Measurements from ENCODE around the gene MITF. TPM values are rescaled to one million over a fixed set of nuclear protein-coding genes. Genes with fewer than 3 reads are reported as not detected.

Gene MITF
- total and polyA plus RNA-seq, 7 experiments from 2014 or later: 0.54 to 3.9 (median 1.2) TPM; not detected in 3

DNA sequence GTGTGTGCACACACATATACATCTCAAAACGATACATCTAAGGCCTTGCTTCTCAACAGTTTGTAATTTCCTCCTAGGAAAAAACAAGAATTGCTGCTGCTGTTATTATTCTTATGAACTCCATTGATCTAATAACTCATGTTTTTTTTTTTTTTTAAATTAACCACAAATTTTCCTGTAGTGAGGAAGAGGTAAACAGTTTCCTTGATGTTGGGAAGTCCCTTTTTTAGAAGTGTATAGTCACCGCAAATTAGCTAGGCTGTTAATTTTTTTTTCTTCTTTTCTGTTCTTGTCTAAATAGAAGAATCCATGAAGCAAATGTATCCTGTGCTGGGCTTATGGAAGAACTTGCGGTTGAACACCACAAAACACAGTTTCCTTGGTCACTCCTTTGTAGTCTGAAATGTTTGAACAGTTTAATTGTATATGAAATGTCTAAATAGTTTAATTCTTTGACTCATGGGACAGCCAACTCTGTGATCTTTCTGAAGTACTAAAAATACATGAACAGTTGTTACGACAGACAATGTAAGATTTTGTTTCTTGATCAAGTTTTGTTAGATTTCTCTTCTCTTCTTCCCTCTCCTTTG is 64.5 kb downstream of the MITF start:
- Histone ChIP-seq H3K27me3 (ENCODE audit: control insufficient read depth in 2 of 2, insufficient read depth in 2 of 2, low read length in 2 of 2) (no peaks in the 10 kb centered on the region), H3K27ac (ENCODE audit: low read depth, low read length) (no peak overlapping the region), H3K4me3 (ENCODE audit: low read length) (no peak overlapping the region), H3K9me3 (ENCODE audit: control insufficient read depth in 2 of 3, low read length in 3 of 3) (no peaks in the 10 kb centered on the region), H3K36me3 (ENCODE audit: control insufficient read depth in 2 of 3, insufficient read depth in 3 of 3, low read length in 3 of 3) (no peaks in the 10 kb centered on the region), H3K4me1 (ENCODE audit: control insufficient read depth in 2 of 2, insufficient read depth in 2 of 2, low read length in 2 of 2) (no peaks in the 10 kb centered on the region)
- POLR2A ChIA-PET: no interaction called here
- Mint-ChIP-seq H3K27ac (no peak overlapping the region), H3K36me3 (no peaks in the 10 kb centered on the region), H3K4me3 (no peak overlapping the region), H3K4me1 (no peaks in the 10 kb centered on the region), H3K27me3 (peaks cover 0 to 20% (median 0%) of the 10 kb centered on the region in 5 donors), H3K9me3 (peaks cover 0 to 8% (median 0%) of the 10 kb centered on the region in 11 donors)
- CTCF ChIA-PET: no interaction called here
- DNase-seq: no peak
- intact Hi-C loops (cut with micrococcal nuclease): no loop called here
- ATAC-seq: no peak

DNA sequence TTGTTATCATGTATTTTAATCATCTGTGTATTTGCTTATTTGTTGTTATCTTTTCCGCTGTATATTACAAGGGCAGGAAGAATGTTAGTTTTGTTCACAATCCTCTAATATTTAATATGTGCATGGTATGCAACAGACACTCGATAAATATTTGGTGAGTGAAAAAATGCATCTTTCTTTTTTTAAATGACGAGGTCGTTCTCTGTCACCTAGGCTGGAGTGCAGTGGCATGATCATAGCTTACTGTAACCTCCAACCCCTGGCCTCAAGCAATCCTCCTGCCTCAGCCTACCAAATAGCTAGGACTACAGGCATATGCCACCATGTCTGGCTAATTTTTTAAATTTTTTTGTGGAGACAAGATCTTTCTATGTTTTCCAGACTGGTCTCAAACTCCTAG is 66.2 kb downstream of the MITF start:
- CTCF ChIA-PET: no interaction called here
- ATAC-seq: no peak
- Histone ChIP-seq H3K36me3 (ENCODE audit: control insufficient read depth in 2 of 3, insufficient read depth in 3 of 3, low read length in 3 of 3) (no peaks in the 10 kb centered on the region), H3K4me1 (ENCODE audit: control insufficient read depth in 2 of 2, insufficient read depth in 2 of 2, low read length in 2 of 2) (no peaks in the 10 kb centered on the region), H3K9me3 (ENCODE audit: control insufficient read depth in 2 of 3, low read length in 3 of 3) (no peaks in the 10 kb centered on the region), H3K27me3 (ENCODE audit: control insufficient read depth in 2 of 2, insufficient read depth in 2 of 2, low read length in 2 of 2) (no peaks in the 10 kb centered on the region), H3K27ac (ENCODE audit: low read depth, low read length) (no peak overlapping the region), H3K4me3 (ENCODE audit: low read length) (no peak overlapping the region)
- no peaks in the 10 kb centered on the region for H3K4me1 Mint-ChIP-seq
- no peak overlapping the region for H3K4me3 Mint-ChIP-seq
- intact Hi-C loops (cut with micrococcal nuclease): no loop called here
- H3K27me3 Mint-ChIP-seq: peaks cover 0 to 24% (median 0%) of the 10 kb centered on the region in 5 donors
- peaks cover 0 to 5% (median 0%) of the 10 kb centered on the region in 11 donors for H3K9me3 Mint-ChIP-seq
- POLR2A ChIA-PET: no interaction called here
- no peak for DNase-seq
- no peaks in the 10 kb centered on the region for H3K36me3 Mint-ChIP-seq
- no peak overlapping the region for H3K27ac Mint-ChIP-seq

DNA sequence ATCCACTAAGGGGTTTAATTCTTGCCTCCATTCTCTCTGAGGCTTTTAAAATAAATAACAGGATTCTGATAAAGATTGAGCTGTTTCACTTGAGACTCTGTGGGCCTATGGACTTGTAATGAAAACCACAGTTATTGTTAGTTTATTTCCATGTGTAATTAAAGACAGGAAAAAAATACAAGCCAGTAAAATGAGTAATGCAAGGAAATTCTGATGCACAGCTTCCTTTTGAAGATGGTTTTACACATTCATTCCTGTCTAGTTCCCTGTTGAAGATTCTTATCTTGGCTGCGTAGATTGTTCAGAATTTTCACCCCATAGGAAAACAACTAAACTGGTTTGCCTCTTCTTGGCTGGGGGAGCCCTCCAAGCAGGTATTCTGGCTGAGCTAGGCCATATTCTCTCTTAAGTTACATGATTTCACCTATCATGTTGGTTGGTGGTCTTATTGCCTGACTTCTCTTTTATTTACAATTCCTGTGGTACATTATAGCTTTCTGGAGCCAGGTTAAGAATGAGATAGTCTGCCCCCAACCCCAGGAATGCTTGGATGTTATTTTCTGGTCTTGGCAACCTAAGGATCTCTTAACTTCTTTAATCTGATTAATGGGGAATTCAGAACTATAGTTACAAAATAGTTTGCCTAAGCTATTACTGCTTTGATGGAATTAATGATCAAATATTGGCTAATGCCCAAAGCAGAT is 67.6 kb downstream of the MITF start:
- H3K4me3 ChIP-seq (ENCODE audit: low read length): no peak overlapping the region
- intact Hi-C loops (cut with micrococcal nuclease): no loop called here
- Mint-ChIP-seq H3K4me1 (no peaks in the 10 kb centered on the region), H3K27ac (no peak overlapping the region), H3K27me3 (peaks cover 0 to 24% (median 0%) of the 10 kb centered on the region in 5 donors), H3K9me3 (peaks cover 0 to 5% (median 0%) of the 10 kb centered on the region in 11 donors), H3K4me3 (no peak overlapping the region), H3K36me3 (no peaks in the 10 kb centered on the region)
- ATAC-seq (no peak), DNase-seq (no peak)
- no peaks in the 10 kb centered on the region for H3K4me1 ChIP-seq (ENCODE audit: control insufficient read depth in 2 of 2, insufficient read depth in 2 of 2, low read length in 2 of 2)
- no peaks in the 10 kb centered on the region for H3K27me3 ChIP-seq (ENCODE audit: control insufficient read depth in 2 of 2, insufficient read depth in 2 of 2, low read length in 2 of 2)
- ChIA-PET CTCF (no interaction called here), POLR2A (no interaction called here)
- no peak overlapping the region for H3K27ac ChIP-seq (ENCODE audit: low read depth, low read length)
- no peaks in the 10 kb centered on the region for H3K9me3 ChIP-seq (ENCODE audit: control insufficient read depth in 2 of 3, low read length in 3 of 3)
- H3K36me3 ChIP-seq (ENCODE audit: control insufficient read depth in 2 of 3, insufficient read depth in 3 of 3, low read length in 3 of 3): no peaks in the 10 kb centered on the region

DNA sequence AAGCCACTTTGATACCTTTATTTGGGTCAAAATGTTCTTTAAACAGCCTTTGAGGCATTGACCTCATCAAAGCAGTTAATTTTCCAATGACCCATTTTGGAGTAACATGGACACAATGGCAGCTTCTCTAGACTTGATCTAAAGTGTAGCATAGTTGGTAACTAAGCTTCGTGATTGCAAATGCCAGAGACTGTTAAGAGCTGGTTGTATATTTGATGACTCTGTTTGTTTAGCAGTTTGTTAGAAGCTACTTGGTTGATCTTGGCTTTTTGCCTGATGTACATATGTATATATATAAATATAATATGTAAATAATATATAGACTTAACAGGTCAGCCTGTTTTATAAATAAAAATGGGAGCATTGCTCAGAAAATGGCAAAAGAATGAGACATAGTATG is 68.4 kb downstream of the MITF start:
- H3K4me1 ChIP-seq (ENCODE audit: control insufficient read depth in 2 of 2, insufficient read depth in 2 of 2, low read length in 2 of 2): no peaks in the 10 kb centered on the region
- no peaks in the 10 kb centered on the region for H3K4me1 Mint-ChIP-seq
- no peak overlapping the region for H3K27ac ChIP-seq (ENCODE audit: low read depth, low read length)
- no peak overlapping the region for H3K4me3 Mint-ChIP-seq
- ChIA-PET CTCF (no interaction called here), POLR2A (no interaction called here)
- no peaks in the 10 kb centered on the region for H3K27me3 ChIP-seq (ENCODE audit: control insufficient read depth in 2 of 2, insufficient read depth in 2 of 2, low read length in 2 of 2)
- no peak overlapping the region for H3K4me3 ChIP-seq (ENCODE audit: low read length)
- ATAC-seq (no peak), DNase-seq (no peak)
- intact Hi-C loops (cut with micrococcal nuclease): no loop called here
- no peak overlapping the region for H3K27ac Mint-ChIP-seq
- H3K36me3 Mint-ChIP-seq: no peaks in the 10 kb centered on the region
- no peaks in the 10 kb centered on the region for H3K36me3 ChIP-seq (ENCODE audit: control insufficient read depth in 2 of 3, insufficient read depth in 3 of 3, low read length in 3 of 3)
- H3K9me3 ChIP-seq (ENCODE audit: control insufficient read depth in 2 of 3, low read length in 3 of 3): no peaks in the 10 kb centered on the region
- peaks cover 0 to 24% (median 0%) of the 10 kb centered on the region in 5 donors for H3K27me3 Mint-ChIP-seq
- H3K9me3 Mint-ChIP-seq: peaks cover 0 to 5% (median 0%) of the 10 kb centered on the region in 11 donors

DNA sequence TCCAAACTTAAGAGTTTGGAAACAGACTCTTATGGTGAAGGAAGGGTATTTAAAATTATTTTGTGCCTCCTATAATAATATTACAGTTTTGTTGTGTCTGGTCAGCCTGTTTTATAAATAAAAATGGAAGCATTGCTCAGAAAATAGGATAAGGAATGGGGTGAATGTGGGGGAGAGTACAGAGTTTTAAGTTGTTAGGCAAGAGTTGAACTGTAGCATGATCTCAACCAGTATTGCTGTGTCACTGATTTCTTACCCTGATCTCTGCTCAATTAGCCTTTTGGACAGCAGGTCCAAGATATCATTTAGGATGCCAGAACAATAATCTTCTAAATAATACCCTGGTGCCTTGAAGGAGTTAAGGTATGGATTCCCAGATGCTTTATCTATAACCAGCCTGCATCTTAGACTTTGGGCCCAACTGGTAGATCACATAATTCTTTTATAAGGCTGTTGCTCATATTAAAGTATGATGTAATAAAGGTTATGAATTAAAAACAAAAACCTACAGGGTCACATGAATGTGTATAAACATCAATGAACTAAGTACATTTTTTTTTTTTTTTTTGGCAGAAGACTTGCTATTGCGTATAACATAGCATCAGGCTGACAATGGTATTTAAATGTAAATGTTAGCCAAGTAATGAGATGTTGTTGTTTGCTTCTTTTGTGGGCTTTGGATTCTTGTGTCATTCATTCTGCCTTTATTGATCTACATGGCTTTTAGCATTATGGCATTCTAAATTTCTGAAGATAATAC is 70.0 kb downstream of the MITF start:
- Histone ChIP-seq H3K4me3 (ENCODE audit: low read length) (no peak overlapping the region), H3K36me3 (ENCODE audit: control insufficient read depth in 2 of 3, insufficient read depth in 3 of 3, low read length in 3 of 3) (no peaks in the 10 kb centered on the region), H3K9me3 (ENCODE audit: control insufficient read depth in 2 of 3, low read length in 3 of 3) (no peaks in the 10 kb centered on the region), H3K4me1 (ENCODE audit: control insufficient read depth in 2 of 2, insufficient read depth in 2 of 2, low read length in 2 of 2) (no peaks in the 10 kb centered on the region), H3K27ac (ENCODE audit: low read depth, low read length) (no peak overlapping the region), H3K27me3 (ENCODE audit: control insufficient read depth in 2 of 2, insufficient read depth in 2 of 2, low read length in 2 of 2) (no peaks in the 10 kb centered on the region)
- no peak for DNase-seq
- Mint-ChIP-seq H3K27ac (no peak overlapping the region), H3K27me3 (peaks cover 0 to 24% (median 0%) of the 10 kb centered on the region in 5 donors), H3K36me3 (no peaks in the 10 kb centered on the region), H3K9me3 (peaks cover 0 to 5% (median 0%) of the 10 kb centered on the region in 11 donors), H3K4me3 (no peak overlapping the region), H3K4me1 (no peaks in the 10 kb centered on the region)
- intact Hi-C loops (cut with micrococcal nuclease): no loop called here
- no peak for ATAC-seq
- ChIA-PET CTCF (no interaction called here), POLR2A (no interaction called here)

DNA sequence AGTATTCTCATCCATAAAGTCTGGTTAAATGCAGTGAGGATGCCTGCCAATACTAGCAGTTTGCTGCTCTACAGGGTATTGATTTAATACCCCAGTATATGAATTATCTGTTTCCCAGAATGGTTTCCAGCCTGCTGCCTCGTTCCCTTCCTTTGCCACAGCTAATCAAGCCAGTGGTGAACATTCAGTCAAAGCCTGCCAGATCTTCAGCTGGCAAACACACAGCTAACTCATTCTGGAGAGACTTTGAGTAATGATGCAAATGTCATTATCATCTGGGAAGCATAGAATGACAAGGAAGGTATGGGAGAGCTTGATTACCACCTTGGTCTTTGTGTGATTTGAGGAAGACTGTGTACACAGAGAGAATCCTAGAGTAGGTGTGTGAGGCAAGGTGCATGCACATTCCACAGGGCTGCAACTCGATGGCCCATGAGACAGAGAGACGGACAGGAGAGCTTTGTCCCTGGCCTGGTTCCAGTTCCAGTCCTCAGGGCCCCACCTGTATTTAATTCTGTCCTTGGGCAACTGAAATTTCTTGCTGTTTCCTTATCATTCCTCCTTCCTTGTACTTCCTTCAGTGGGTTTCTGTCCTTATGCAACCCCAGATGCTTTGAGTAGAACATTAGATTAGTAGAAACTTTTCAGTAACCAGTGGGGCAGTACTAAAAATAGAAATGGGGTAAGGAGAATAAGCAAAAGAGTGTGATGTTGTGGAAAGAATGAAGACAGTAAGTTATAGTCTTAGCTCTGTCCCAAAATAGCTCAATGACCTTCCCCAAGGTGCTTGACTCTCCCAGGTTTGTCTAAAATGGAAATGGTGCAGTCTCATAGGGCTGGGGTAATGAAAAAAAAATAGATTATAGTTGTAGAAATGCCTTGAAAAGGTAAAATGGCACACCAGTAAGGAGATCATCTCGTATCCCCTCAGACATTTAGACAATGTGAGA is 72.5 kb downstream of the MITF start:
- no peaks in the 10 kb centered on the region for H3K27me3 ChIP-seq (ENCODE audit: control insufficient read depth in 2 of 2, insufficient read depth in 2 of 2, low read length in 2 of 2)
- ATAC-seq (no peak), DNase-seq (no peak)
- H3K36me3 ChIP-seq (ENCODE audit: control insufficient read depth in 2 of 3, insufficient read depth in 3 of 3, low read length in 3 of 3): no peaks in the 10 kb centered on the region
- peaks cover 0 to 5% (median 0%) of the 10 kb centered on the region in 11 donors for H3K9me3 Mint-ChIP-seq
- H3K4me1 ChIP-seq (ENCODE audit: control insufficient read depth in 2 of 2, insufficient read depth in 2 of 2, low read length in 2 of 2): no peaks in the 10 kb centered on the region
- no peak overlapping the region for H3K4me3 ChIP-seq (ENCODE audit: low read length)
- H3K27me3 Mint-ChIP-seq: peaks cover 0 to 18% (median 0%) of the 10 kb centered on the region in 5 donors
- intact Hi-C loops (cut with micrococcal nuclease): no loop called here
- H3K27ac ChIP-seq (ENCODE audit: low read depth, low read length): no peak overlapping the region
- no peak overlapping the region for H3K4me3 Mint-ChIP-seq
- ChIA-PET POLR2A (no interaction called here), CTCF (no interaction called here)
- no peak overlapping the region for H3K27ac Mint-ChIP-seq
- no peaks in the 10 kb centered on the region for H3K36me3 Mint-ChIP-seq
- H3K4me1 Mint-ChIP-seq: no peaks in the 10 kb centered on the region
- no peaks in the 10 kb centered on the region for H3K9me3 ChIP-seq (ENCODE audit: control insufficient read depth in 2 of 3, low read length in 3 of 3)

All from naive thymus-derived CD4-positive, alpha-beta T cell (primary cell).